Endothelial cell of hepatic sinusoid (primary cell): ENCODE data around the gene DIS3.
"Not testable (repeated sequence)": the region's sequence is repeated elsewhere in the genome, so short reads cannot be mapped to it uniquely, and the experiment has no call there.

ENCODE experiments used
- in situ Hi-C: cut with HindIII; loops from 2 replicates; pipeline ENCODE4 v1.10.0; 2017; ENCODE audit warnings: low sequenced_read_pairs

Gene DIS3

DNA sequence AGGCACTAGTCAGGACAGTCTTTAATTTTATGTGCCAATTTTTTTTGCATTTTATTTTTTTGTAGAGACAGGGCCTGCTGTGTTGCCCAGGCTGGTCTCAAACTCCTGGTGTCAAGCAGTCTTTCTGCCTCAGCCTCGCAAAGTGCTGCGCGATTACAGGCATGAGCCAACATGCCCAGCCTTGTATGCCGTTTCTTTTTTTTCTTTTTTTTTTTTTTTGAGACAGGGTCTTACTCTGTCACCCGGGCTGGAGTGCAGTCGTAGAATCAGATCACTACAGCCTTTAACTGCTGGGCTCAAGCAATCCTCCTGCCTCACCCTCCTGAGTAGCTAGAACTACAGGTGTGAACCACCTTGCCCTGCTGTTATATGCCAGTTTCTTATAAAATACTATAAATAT, 27.6 kb downstream of the DIS3 start:
- in situ Hi-C loops = no loop called here

- in situ Hi-C loops = no loop called here
Observed at GRCh38 chr13:72751220-72751619, 30.5 kb downstream of the DIS3 start.

GRCh38 chr13:72745260-72745659, 36.4 kb downstream of the DIS3 start:
- in situ Hi-C loops = no loop called here

- in situ Hi-C loops = no loop called here
Observed at GRCh38 chr13:72740015-72740414, 41.7 kb downstream of the DIS3 start.

GRCh38 chr13:72737033-72737432, 44.7 kb downstream of the DIS3 start:
- in situ Hi-C loops = no loop called here

DNA sequence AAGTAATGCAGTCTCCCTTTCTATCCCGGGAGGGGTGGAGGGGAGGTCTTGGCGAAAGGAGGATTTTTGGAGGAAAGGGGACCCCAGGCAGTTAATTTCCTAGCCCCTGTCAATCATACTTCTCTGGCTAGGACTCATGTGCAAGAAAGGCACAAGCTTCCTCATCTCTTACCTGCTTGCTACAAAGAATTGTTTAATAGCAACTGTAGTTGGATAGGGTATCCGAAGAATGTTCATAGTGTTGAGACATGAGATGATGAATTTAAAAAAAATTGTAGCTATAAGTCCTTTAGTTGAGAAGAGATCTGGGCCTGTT, 53.5 kb downstream of the DIS3 start:
- in situ Hi-C loops = no loop called here

DNA sequence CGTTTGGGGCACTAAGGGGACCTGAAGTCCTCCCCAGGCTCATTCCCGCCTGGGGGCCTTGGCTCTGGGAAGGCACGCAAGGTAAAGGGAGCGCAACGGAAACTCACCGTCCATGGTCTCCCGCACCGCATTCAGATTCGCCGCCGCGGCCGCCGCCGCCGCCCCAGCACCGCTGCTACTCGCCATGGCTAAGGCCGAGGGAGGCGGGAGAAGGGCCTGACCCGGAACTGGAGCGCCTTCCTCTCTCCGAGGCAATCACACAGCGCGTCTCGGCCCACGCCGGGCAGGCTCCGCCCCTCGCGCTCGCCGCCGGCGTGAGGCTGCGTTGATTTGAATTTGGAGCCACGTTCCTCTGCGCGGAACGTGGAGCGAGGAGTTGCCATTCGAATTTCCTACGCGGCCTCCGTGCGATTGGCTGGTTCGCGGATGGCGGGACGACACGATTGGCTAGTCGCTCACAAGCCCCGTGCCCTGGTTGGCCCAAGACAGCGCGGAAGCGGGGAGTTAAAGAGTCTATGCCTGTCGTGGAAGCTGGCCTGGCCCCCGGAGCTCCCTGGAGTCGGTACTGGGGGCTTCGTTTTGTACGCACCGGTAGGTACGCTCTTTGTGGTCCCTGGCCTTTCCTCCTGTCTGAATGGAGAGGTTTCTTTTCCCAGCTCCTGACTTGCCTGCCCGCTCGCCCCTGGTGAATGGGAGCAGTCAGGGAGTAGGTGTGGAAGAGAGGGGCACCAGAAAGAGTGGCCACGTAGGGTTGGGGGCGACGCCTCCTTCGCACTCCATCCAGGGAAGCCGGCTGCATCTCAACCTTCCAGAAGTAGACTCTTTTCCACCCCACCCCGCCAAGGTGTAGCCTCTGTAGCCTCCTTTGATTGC, 54.0 kb downstream of the DIS3 start, which contains the start of the genes BORA and MZT1:
Gene BORA, plus strand, starts transcription at position 507 of the 873 bp plus-strand sequence. CDS start 1,018 bp downstream, outside the sequence.
Gene MZT1, minus strand, starts transcription at position 213 of the 873 bp plus-strand sequence. Its CDS starts 27 bp downstream, at position 186.
- in situ Hi-C loops = no loop called here

DNA sequence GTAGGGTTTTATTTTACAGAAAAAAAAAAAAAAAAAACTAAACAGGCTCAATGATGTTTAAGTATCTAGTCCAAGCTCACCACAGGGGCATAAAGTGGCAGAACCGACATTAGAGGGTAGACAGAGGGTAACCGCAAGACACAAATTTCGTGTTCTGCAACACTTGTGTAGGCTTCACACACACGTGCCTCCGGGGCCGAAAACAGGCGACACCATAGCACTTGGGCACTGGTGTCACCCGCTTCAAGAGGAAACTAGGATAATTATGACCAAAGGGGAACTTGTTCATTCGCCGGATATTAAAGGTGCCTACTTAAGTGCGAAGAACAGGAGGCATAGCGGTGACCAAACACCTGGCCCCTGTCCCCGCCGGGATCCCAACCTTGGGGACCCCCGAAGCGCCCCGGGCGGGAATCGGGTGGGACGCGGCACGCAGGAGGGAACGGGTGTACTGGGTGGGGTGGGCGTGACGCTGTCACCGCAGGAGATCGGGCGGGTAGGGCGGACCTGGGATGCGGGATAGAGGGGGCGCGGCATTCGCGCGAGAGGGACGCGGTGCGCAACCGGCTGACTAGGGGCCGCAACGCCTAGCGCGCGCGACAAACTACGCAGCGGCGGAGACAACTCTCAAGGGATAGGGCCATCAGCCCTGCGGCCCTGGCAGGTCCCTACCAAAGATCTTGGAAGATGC, 54.8 kb downstream of the DIS3 start:
- in situ Hi-C loops = no loop called here

- in situ Hi-C loops = not testable (repeated sequence)
Observed at GRCh38 chr13:72726185-72726584, 55.5 kb downstream of the DIS3 start.

DNA sequence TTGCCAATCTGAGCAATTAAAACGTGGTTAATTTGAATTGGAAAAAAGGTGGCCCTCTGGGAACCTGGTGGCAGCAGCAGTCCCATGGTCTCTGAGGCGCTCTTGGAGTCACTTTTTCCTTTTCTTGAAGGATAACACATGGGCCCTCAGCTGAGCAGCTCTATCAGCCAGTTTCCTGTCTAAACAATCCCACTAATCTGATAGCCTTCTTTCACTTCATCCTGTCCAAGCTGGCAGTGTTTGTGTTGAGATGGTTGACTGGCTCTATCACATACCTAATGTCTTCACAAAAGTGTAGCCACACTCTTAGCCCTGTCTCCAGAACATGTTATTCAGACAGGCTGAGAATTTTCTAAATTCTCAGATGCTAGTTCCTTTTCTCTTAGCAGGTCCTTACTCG, 64.9 kb downstream of the DIS3 start:
- in situ Hi-C loops = no loop called here
